Astrocyte (in vitro differentiated cells and primary cell): ENCODE data around the gene CYB561D1. TPM values are rescaled to one million over a fixed set of nuclear protein-coding genes. Genes with fewer than 3 reads are reported as not detected.

ENCODE experiments used
- DNase-seq: peaks from one replicate; pipeline ENCODE4 v3.0.0-alpha.2; 2010; ENCODE audit warnings: low read depth
- FAIRE-seq: peaks from 2 replicates; lab custom pipeline; 2011; peaks lifted over from hg19 to GRCh38; lab: Jason Lieb, UNC
- H2AFZ ChIP-seq: 2 replicates; pipeline ENCODE4 v1.6.0; 2012; ENCODE audit warnings: low read depth, low read length, inconsistent platforms
- H3K27ac ChIP-seq: 2 replicates; pipeline ENCODE4 v1.5.1; 2011; ENCODE audit warnings: low read depth, low read length, inconsistent platforms
- H3K27me3 ChIP-seq: 2 replicates; pipeline ENCODE4 v1.6.0; 2011; ENCODE audit warnings: low read length, inconsistent platforms; ENCODE audit not compliant: insufficient read depth
- H3K36me3 ChIP-seq: 2 replicates; pipeline ENCODE4 v1.5.1; 2011; ENCODE audit warnings: low read length, inconsistent platforms; ENCODE audit not compliant: insufficient read depth
- H3K4me1 ChIP-seq: 2 replicates; pipeline ENCODE4 v1.5.1; 2011; ENCODE audit warnings: low read length, inconsistent platforms; ENCODE audit not compliant: insufficient read depth
- H3K4me2 ChIP-seq: 2 replicates; pipeline ENCODE4 v1.6.0; 2012; ENCODE audit warnings: low read length, inconsistent platforms
- H3K4me3 ChIP-seq: 2 replicates; pipeline ENCODE4 v1.5.1; 2011; ENCODE audit warnings: low read depth, mild to moderate bottlenecking, low read length, inconsistent platforms; ENCODE audit not compliant: insufficient read depth
- H3K79me2 ChIP-seq: 2 replicates; pipeline ENCODE4 v1.6.0; 2012; ENCODE audit warnings: mild to moderate bottlenecking, low read length, inconsistent platforms; ENCODE audit not compliant: insufficient read depth
- H3K9ac ChIP-seq: 2 replicates; pipeline ENCODE4 v1.6.0; 2012; ENCODE audit warnings: mild to moderate bottlenecking, low read length, inconsistent platforms
- H3K9me3 ChIP-seq: 2 replicates; pipeline ENCODE4 v1.5.1; 2012; ENCODE audit warnings: low read depth, mild to moderate bottlenecking, low read length, inconsistent platforms; ENCODE audit not compliant: insufficient read depth
- H4K20me1 ChIP-seq: 2 replicates; pipeline ENCODE4 v1.6.0; 2012; ENCODE audit warnings: low read length, inconsistent platforms; ENCODE audit not compliant: insufficient read depth
- H3K27ac Mint-ChIP-seq: one replicate; pipeline ENCODE4 v1.8.0; 2021; ENCODE audit warnings: mild to moderate bottlenecking, mixed read lengths; ENCODE audit not compliant: unreplicated experiment
- H3K27me3 Mint-ChIP-seq: one replicate; pipeline ENCODE4 v1.8.0; 2021; ENCODE audit warnings: low read depth, mixed read lengths; ENCODE audit not compliant: unreplicated experiment
- H3K36me3 Mint-ChIP-seq: one replicate; pipeline ENCODE4 v1.8.0; 2021; ENCODE audit warnings: low read depth, mixed read lengths; ENCODE audit not compliant: unreplicated experiment
- H3K4me1 Mint-ChIP-seq: one replicate; pipeline ENCODE4 v1.8.0; 2021; ENCODE audit warnings: low read depth, mixed read lengths; ENCODE audit not compliant: unreplicated experiment
- H3K4me3 Mint-ChIP-seq: one replicate; pipeline ENCODE4 v1.8.0; 2021; ENCODE audit warnings: mild to moderate bottlenecking, moderate library complexity, mixed read lengths; ENCODE audit not compliant: unreplicated experiment
- H3K9me3 Mint-ChIP-seq: one replicate; pipeline ENCODE4 v1.8.0; 2021; ENCODE audit warnings: mild to moderate bottlenecking, mixed read lengths; ENCODE audit not compliant: unreplicated experiment
- EZH2 ChIP-seq: IDR thresholded peaks from 2 replicates; pipeline ENCODE4 v1.6.1; 2012; ENCODE audit warnings: mild to moderate bottlenecking, low read length, inconsistent platforms; ENCODE audit not compliant: insufficient read depth
- total RNA-seq: library from RNA; stranded (reverse); gene quantifications from 2 replicates; pipeline ENCODE4 v1.2.1, GENCODE V29; 2021
- TF ChIP-seq, protein P1 (sequence below): IDR thresholded peaks from 2 replicates; pipeline ENCODE4 v1.5.1; 2011; ENCODE audit warnings: low read depth, mild to moderate bottlenecking, inconsistent platforms, low read length, moderate library complexity; ENCODE audit not compliant: insufficient read depth

Gene CYB561D1
- total RNA-seq, 1 donor from 2014 or later = 9.4 TPM

DNA sequence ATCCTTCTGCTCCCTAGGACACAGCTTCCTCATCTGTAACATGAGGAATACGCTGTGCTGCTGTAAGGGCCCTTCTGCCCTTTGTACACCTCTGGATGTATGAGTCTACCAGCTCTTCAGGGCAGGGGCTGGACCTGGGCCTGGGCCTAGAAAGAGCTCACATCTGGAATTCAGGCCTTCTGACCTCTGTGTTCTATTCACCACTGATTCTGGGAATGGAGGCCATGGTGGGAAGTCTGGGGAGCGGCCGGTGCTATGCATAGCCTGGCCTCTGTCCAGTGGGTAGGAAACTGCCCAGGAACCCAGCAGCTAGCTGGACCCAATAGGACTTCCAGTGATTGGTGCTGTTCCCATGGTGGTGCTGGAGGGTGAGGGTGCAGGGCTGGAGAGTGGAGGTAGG lies 34.8 kb downstream of the CYB561D1 start:
- Histone ChIP-seq H3K9me3 (no peaks in the 10 kb centered on the region), H3K36me3 (no peaks in the 10 kb centered on the region), H3K27me3 (peaks cover 10% of the 10 kb centered on the region), H3K79me2 (no peaks in the 10 kb centered on the region), H3K27ac (no peak overlapping the region), H2AFZ (no peak overlapping the region), H3K9ac (no peak overlapping the region), H3K4me3 (no peak overlapping the region), H3K4me2 (no peak overlapping the region), H3K4me1 (peaks cover 6% of the 10 kb centered on the region), H4K20me1 (no peaks in the 10 kb centered on the region)
- Mint-ChIP-seq H3K9me3 (no peaks in the 10 kb centered on the region), H3K27ac (no peak overlapping the region), H3K4me1 (peaks cover 18% of the 10 kb centered on the region), H3K4me3 (no peak overlapping the region), H3K36me3 (no peaks in the 10 kb centered on the region), H3K27me3 (peaks cover 27% of the 10 kb centered on the region)
- DNase-seq (no peak), FAIRE-seq (no peak)
- TF ChIP-seq, protein P1, sequence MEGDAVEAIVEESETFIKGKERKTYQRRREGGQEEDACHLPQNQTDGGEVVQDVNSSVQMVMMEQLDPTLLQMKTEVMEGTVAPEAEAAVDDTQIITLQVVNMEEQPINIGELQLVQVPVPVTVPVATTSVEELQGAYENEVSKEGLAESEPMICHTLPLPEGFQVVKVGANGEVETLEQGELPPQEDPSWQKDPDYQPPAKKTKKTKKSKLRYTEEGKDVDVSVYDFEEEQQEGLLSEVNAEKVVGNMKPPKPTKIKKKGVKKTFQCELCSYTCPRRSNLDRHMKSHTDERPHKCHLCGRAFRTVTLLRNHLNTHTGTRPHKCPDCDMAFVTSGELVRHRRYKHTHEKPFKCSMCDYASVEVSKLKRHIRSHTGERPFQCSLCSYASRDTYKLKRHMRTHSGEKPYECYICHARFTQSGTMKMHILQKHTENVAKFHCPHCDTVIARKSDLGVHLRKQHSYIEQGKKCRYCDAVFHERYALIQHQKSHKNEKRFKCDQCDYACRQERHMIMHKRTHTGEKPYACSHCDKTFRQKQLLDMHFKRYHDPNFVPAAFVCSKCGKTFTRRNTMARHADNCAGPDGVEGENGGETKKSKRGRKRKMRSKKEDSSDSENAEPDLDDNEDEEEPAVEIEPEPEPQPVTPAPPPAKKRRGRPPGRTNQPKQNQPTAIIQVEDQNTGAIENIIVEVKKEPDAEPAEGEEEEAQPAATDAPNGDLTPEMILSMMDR = no peak
- TF ChIP-seq EZH2 = no peak

DNA sequence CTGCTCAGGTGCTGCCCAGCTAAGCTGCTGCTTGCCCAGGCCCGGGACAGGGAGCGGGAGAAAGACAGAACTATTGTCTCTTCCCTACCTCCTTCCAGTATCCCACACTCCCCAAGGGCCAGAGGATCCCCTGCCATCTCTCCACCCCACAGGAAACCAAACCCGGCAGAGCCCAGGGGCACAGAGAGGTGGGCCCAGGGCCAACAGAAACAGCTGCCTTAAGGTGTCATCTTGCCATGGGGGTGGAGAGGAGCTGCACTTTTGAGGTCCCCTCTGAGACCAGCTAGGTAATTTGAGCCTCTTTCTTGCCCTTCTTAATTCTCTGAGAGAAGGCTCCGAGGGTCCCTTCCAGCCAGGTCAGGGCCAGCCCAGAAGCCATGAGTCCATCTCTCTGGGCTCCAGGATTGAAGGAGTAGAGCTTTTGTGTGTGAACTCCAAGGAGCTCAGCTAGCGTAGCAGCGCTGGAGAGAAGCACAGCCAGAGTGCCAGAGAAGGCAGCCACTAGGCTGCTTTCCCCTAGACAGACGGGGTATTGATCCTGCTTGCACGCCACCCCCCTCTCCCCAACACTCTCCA lies 36.1 kb downstream of the CYB561D1 start:
- H3K4me2 ChIP-seq = no peak overlapping the region
- no peak overlapping the region for H2AFZ ChIP-seq
- H3K27me3 ChIP-seq = peaks cover 10% of the 10 kb centered on the region
- no peaks in the 10 kb centered on the region for H3K79me2 ChIP-seq
- H3K4me3 ChIP-seq = no peak overlapping the region
- no peak overlapping the region for H3K4me3 Mint-ChIP-seq
- no peak for TF ChIP-seq EZH2
- TF ChIP-seq, protein P1 = no peak
- DNase-seq (no peak), FAIRE-seq (no peak)
- no peak overlapping the region for H3K27ac Mint-ChIP-seq
- no peaks in the 10 kb centered on the region for H3K9me3 Mint-ChIP-seq
- H3K27ac ChIP-seq = no peak overlapping the region
- no peaks in the 10 kb centered on the region for H4K20me1 ChIP-seq
- H3K4me1 Mint-ChIP-seq = peaks cover 18% of the 10 kb centered on the region
- no peaks in the 10 kb centered on the region for H3K36me3 ChIP-seq
- H3K9ac ChIP-seq = no peak overlapping the region
- H3K27me3 Mint-ChIP-seq = peaks cover 27% of the 10 kb centered on the region
- H3K4me1 ChIP-seq = peaks cover 6% of the 10 kb centered on the region
- no peaks in the 10 kb centered on the region for H3K36me3 Mint-ChIP-seq
- H3K9me3 ChIP-seq = no peaks in the 10 kb centered on the region

DNA sequence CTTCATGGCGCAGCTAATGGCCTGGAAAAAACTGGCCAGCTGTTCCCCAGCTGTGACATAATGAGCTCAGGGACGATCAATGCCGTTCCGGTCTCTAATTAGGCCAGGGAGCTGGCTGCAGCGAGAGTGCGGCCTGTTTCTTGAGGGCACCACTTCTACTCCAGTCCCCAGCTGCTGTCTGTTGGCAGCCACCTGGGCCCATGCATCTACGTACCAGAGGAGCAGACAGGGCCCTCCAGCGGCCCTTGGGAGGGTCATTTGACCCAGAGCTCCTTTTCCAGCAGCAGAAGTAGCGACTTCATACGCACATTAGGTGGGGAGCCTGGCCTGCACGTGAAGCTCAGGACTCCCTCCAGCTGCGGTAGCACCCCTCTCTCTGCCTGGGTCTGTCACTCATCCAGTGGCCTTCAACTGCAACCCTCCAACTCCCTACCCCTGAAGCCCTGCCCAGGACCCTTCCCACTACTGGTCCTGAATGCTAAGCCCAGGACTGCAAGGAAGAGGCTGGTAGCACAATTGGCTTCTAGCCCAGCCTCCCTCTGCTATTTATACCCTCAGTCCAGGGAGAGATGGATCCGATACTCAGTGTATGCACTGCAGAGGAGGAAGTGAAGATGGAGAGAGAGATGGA lies 36.7 kb downstream of the CYB561D1 start:
- no peaks in the 10 kb centered on the region for H4K20me1 ChIP-seq
- peaks cover 30% of the 10 kb centered on the region for H3K27me3 Mint-ChIP-seq
- H3K4me1 Mint-ChIP-seq = peaks cover 21% of the 10 kb centered on the region
- H3K27ac ChIP-seq = no peak overlapping the region
- no peaks in the 10 kb centered on the region for H3K36me3 ChIP-seq
- H3K4me3 Mint-ChIP-seq = no peak overlapping the region
- H3K9me3 ChIP-seq = no peaks in the 10 kb centered on the region
- H3K36me3 Mint-ChIP-seq = no peaks in the 10 kb centered on the region
- DNase-seq = no peak
- H3K4me1 ChIP-seq = peaks cover 6% of the 10 kb centered on the region
- TF ChIP-seq EZH2 = no peak
- TF ChIP-seq, protein P1 = no peak
- peaks cover 10% of the 10 kb centered on the region for H3K27me3 ChIP-seq
- no peak for FAIRE-seq
- no peak overlapping the region for H2AFZ ChIP-seq
- no peak overlapping the region for H3K27ac Mint-ChIP-seq
- H3K9ac ChIP-seq = no peak overlapping the region
- no peak overlapping the region for H3K4me3 ChIP-seq
- no peaks in the 10 kb centered on the region for H3K9me3 Mint-ChIP-seq
- no peaks in the 10 kb centered on the region for H3K79me2 ChIP-seq
- no peak overlapping the region for H3K4me2 ChIP-seq
